ENCODE results near the gene TMEM181. TPM values are rescaled to one million over a fixed set of nuclear protein-coding genes. Genes with fewer than 3 reads are reported as not detected.
"Not testable (repeated sequence)": the region's sequence is repeated elsewhere in the genome, so short reads cannot be mapped to it uniquely, and the experiment has no call there.

Gene TMEM181
- total RNA-seq, 1 donor from 2014 or later = 42.2 TPM

GRCh38 chr6:158646023-158646910 is 86.4 kb downstream of the TMEM181 start:
- no peaks in the 10 kb centered on the region for H3K9me3 Mint-ChIP-seq (ENCODE audit: low read depth)
- H3K27me3 Mint-ChIP-seq (ENCODE audit: low read depth) = no peaks in the 10 kb centered on the region
- peak overlapping the region; percentile 12 for H3K27ac Mint-ChIP-seq (ENCODE audit: unreplicated experiment)
- TF ChIP-seq, protein P1, sequence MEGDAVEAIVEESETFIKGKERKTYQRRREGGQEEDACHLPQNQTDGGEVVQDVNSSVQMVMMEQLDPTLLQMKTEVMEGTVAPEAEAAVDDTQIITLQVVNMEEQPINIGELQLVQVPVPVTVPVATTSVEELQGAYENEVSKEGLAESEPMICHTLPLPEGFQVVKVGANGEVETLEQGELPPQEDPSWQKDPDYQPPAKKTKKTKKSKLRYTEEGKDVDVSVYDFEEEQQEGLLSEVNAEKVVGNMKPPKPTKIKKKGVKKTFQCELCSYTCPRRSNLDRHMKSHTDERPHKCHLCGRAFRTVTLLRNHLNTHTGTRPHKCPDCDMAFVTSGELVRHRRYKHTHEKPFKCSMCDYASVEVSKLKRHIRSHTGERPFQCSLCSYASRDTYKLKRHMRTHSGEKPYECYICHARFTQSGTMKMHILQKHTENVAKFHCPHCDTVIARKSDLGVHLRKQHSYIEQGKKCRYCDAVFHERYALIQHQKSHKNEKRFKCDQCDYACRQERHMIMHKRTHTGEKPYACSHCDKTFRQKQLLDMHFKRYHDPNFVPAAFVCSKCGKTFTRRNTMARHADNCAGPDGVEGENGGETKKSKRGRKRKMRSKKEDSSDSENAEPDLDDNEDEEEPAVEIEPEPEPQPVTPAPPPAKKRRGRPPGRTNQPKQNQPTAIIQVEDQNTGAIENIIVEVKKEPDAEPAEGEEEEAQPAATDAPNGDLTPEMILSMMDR (IDR thresholded peaks at IDR 0.05) = no peak
- H3K4me1 Mint-ChIP-seq (ENCODE audit: low read depth) = peaks cover 60% of the 10 kb centered on the region
- no peak overlapping the region for H3K4me3 Mint-ChIP-seq (ENCODE audit: unreplicated experiment)
- no peak for DNase-seq (ENCODE audit: low spot score)
- peaks cover 3% of the 10 kb centered on the region for H3K36me3 Mint-ChIP-seq (ENCODE audit: low read depth)

DNA sequence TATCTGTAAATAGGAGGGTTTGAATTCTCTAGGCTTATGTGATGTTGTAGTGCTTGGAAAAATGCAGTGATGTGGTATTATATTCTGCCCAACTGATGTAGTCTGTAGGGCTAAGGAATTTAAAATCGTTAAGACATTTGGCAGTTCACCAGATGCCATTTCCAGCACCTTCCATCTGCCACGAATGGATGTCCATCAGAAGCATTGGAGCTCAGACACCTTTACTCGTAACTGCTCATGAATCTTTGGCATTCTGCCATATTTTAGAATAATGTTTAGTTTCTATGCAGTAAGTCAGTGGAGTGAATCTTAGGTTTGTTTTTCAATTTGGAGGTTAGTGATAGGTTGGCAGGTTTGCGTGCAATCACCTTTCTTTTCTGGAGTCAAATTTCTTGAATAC is 87.6 kb downstream of the TMEM181 start:
- no peaks in the 10 kb centered on the region for H3K9me3 Mint-ChIP-seq (ENCODE audit: low read depth)
- no peaks in the 10 kb centered on the region for H3K36me3 Mint-ChIP-seq (ENCODE audit: low read depth)
- peaks cover 49% of the 10 kb centered on the region for H3K4me1 Mint-ChIP-seq (ENCODE audit: low read depth)
- H3K27ac Mint-ChIP-seq (ENCODE audit: unreplicated experiment) = peak overlapping the region; percentile 63
- no peaks in the 10 kb centered on the region for H3K27me3 Mint-ChIP-seq (ENCODE audit: low read depth)
- H3K4me3 Mint-ChIP-seq (ENCODE audit: unreplicated experiment) = no peak overlapping the region
- DNase-seq (ENCODE audit: low spot score) = no peak
- TF ChIP-seq, protein P1 (IDR thresholded peaks at IDR 0.05) = no peak

DNA sequence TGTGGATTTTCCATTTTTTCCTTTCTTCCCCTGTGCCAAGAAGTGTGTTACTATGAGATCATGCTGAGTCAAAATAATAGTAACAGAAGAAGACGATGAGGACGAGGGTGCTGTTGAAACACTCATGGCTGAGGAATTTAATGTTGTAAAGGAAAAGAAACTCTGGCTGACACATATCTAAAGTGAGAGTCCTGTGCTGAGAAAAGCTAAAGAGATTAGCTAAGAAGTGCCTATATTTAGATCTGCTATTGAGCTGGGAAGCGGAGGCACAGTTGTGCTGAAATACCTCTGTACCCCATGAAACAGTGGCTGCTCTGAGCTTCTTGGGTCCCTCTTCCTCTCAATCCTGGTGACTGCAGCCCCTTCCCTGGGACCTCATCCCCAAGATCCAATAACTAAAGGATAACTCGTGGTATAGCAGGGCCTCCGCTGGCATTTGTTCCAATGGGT is 88.8 kb downstream of the TMEM181 start:
- Mint-ChIP-seq H3K4me3 (ENCODE audit: unreplicated experiment) (no peak overlapping the region), H3K36me3 (ENCODE audit: low read depth) (no peaks in the 10 kb centered on the region), H3K4me1 (ENCODE audit: low read depth) (peaks cover 37% of the 10 kb centered on the region), H3K9me3 (ENCODE audit: low read depth) (no peaks in the 10 kb centered on the region), H3K27ac (ENCODE audit: unreplicated experiment) (peak overlapping the region; percentile 96), H3K27me3 (ENCODE audit: low read depth) (no peaks in the 10 kb centered on the region)
- no peak for DNase-seq (ENCODE audit: low spot score)
- TF ChIP-seq, protein P1 (IDR thresholded peaks at IDR 0.05) = no peak

DNA sequence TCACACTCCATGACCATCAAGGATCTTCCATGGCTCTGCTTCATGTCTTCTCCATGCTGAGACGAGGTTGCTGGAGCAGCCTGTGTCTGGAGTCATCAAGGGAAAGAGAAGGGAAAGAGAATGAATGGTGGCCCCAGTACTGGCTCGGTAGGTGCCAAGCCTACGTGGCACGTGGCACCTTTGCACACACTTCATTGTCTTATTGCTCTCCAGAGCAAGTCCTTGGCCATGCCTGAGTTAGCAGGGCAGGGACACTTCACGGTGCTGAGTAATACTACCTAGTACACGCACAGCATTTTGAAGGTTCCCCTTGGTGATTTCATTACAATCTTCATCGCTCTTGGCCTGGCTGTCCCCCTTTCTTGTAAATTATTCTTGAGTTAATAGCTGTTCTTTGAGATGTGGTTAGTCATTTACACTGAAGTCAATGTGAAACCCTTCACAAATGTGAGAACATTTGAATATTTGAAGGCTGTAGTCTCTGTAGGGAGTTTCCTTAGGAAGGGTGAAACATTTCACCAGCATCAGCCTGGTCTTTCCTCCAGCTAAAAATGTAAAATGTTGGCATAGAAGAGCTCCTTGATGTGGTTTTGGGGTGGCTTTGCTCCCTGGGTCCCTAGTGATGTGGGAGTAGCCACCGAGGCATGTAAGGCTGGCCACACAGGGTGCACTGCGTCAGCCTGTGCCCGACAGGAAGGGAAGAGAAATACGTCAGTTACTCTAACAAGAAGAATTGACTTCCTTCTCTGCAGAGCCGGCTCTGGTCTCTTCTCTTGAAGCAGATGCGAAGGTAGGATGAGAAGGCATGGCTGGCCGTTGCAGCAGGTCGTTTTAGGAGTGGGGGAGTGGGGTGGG is 89.6 kb downstream of the TMEM181 start, which contains the start of gene SYTL3:
Gene SYTL3, plus strand, starts transcription at position 766 of the 855 bp plus-strand sequence. CDS start 13,215 bp downstream, outside the sequence.
- DNase-seq (ENCODE audit: low spot score) = no peak
- H3K9me3 Mint-ChIP-seq (ENCODE audit: low read depth) = no peaks in the 10 kb centered on the region
- H3K36me3 Mint-ChIP-seq (ENCODE audit: low read depth) = no peaks in the 10 kb centered on the region
- TF ChIP-seq, protein P1 (IDR thresholded peaks at IDR 0.05) = no peak
- H3K4me3 Mint-ChIP-seq (ENCODE audit: unreplicated experiment) = no peak within 1 kb of the TSS
- H3K4me1 Mint-ChIP-seq (ENCODE audit: low read depth) = peaks cover 42% of the 10 kb centered on the region
- H3K27ac Mint-ChIP-seq (ENCODE audit: unreplicated experiment) = peak within 1 kb of the TSS; percentile 96
- H3K27me3 Mint-ChIP-seq (ENCODE audit: low read depth) = no peaks in the 10 kb centered on the region

DNA sequence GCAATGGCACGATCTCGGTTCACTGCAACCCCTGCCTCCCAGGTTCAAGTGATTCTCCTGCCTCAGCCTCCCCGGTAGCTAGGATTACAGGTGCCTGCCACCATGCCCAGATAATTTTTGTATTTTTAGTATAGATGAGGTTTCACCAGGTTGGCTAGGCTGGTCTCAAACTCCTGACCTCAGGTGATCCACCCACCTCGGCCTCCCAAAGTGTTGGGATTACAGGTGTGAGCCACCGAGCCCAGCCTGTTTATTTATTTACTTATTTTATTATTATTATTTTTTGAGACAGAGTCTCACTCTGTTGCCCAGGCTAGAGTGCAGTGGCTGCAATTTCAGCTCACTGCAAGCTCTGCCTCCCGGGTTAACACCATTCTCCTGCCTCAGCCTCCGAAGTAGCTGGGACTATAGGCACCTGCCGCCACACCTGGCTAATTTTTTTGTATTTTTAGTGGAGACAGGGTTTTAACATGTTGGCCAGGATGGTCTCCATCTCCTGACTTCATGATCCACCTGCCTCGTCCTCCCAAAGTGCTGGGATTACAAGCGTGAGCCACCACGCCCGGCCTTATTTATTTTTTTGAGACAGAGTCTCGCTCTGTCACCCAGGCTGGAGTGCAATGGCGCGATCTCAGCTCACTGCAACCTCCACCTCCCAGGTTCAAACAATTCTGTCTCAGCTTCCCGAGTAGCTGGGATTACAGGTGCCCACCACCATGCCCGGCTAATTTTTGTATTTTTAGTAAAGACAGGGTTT is 92.3 kb downstream of the TMEM181 start:
- not testable (repeated sequence) for DNase-seq (ENCODE audit: low spot score); H3K27me3 Mint-ChIP-seq (ENCODE audit: low read depth); H3K27ac Mint-ChIP-seq (ENCODE audit: unreplicated experiment); H3K4me3 Mint-ChIP-seq (ENCODE audit: unreplicated experiment); H3K36me3 Mint-ChIP-seq (ENCODE audit: low read depth); H3K9me3 Mint-ChIP-seq (ENCODE audit: low read depth)
- peaks cover 41% of the 10 kb centered on the region for H3K4me1 Mint-ChIP-seq (ENCODE audit: low read depth)

All from chondrocyte (in vitro differentiated cells).